CD4-positive, alpha-beta T cell treated with Interleukin-1 beta for 1 hour (primary cell): ENCODE results near the gene GOLIM4.
A peak's percentile ranks its signal among the peaks of the same experiment; 100 is the strongest.
"Not testable (repeated sequence)": the region's sequence is repeated elsewhere in the genome, so short reads cannot be mapped to it uniquely, and the experiment has no call there.

Source experiments
- DNase-seq, 2 donors: peaks; one replicate each; pipeline ENCODE4 v3.0.0-alpha.2; 2020 to 2022

Gene GOLIM4

GRCh38 chr3:168047936-168048335, 47.8 kb downstream of the GOLIM4 start:
- DNase-seq = no peak

- peak in 1 of 2 donors; percentile 34 for DNase-seq
These were observed 48.4 kb downstream of the GOLIM4 start for GRCh38 chr3:168047190-168047795.

- DNase-seq = no peak
These were observed 51.7 kb downstream of the GOLIM4 start for GRCh38 chr3:168044049-168044448.

GRCh38 chr3:168040607-168041208, 55.0 kb downstream of the GOLIM4 start:
- DNase-seq = no peak

GRCh38 chr3:168037020-168037419, 58.7 kb downstream of the GOLIM4 start:
- DNase-seq = no peak

GRCh38 chr3:168036619-168037018, 59.1 kb downstream of the GOLIM4 start:
- DNase-seq = no peak

GRCh38 chr3:168034152-168034928, 61.4 kb downstream of the GOLIM4 start:
- DNase-seq = no peak

- no peak for DNase-seq
These were observed 65.1 kb downstream of the GOLIM4 start for GRCh38 chr3:168030577-168030976.

GRCh38 chr3:168029705-168030104, 66.0 kb downstream of the GOLIM4 start:
- no peak for DNase-seq

- no peak for DNase-seq
These were observed 67.6 kb downstream of the GOLIM4 start for GRCh38 chr3:168028086-168028485.

GRCh38 chr3:168026764-168027163, 69.0 kb downstream of the GOLIM4 start:
- no peak for DNase-seq

- DNase-seq = no peak
These were observed 70.6 kb downstream of the GOLIM4 start for GRCh38 chr3:168025076-168025475.

- no peak for DNase-seq
These were observed 71.2 kb downstream of the GOLIM4 start for GRCh38 chr3:168024537-168024941.

GRCh38 chr3:168021737-168022450, 73.8 kb downstream of the GOLIM4 start:
- no peak for DNase-seq

- not testable (repeated sequence) for DNase-seq
These were observed 84.4 kb downstream of the GOLIM4 start for GRCh38 chr3:168011280-168011679.

- no peak for DNase-seq
These were observed 89.1 kb downstream of the GOLIM4 start for GRCh38 chr3:168006584-168006983.

GRCh38 chr3:168003911-168004310, 91.8 kb downstream of the GOLIM4 start:
- no peak for DNase-seq

GRCh38 chr3:168002786-168003368, 92.8 kb downstream of the GOLIM4 start:
- no peak for DNase-seq

- DNase-seq = no peak
These were observed 94.5 kb downstream of the GOLIM4 start for GRCh38 chr3:168001244-168001643.

- DNase-seq = no peak
These were observed 97.5 kb downstream of the GOLIM4 start for GRCh38 chr3:167998253-167998652.

- no peak for DNase-seq
These were observed 99.2 kb downstream of the GOLIM4 start for GRCh38 chr3:167996514-167996913.

- no peak for DNase-seq
These were observed 103.3 kb downstream of the GOLIM4 start for GRCh38 chr3:167992381-167992780.

- DNase-seq = no peak
These were observed 104.5 kb downstream of the GOLIM4 start for GRCh38 chr3:167991213-167991612.
